ENCODE measurements around the gene ANKRD27. TPM values are rescaled to one million over a fixed set of nuclear protein-coding genes. Genes with fewer than 3 reads are reported as not detected.
"Not testable (repeated sequence)": the region's sequence is repeated elsewhere in the genome, so short reads cannot be mapped to it uniquely, and the experiment has no call there.

The ANKRD27 gene
- total RNA-seq, 1 donor: 31.5 TPM

DNA sequence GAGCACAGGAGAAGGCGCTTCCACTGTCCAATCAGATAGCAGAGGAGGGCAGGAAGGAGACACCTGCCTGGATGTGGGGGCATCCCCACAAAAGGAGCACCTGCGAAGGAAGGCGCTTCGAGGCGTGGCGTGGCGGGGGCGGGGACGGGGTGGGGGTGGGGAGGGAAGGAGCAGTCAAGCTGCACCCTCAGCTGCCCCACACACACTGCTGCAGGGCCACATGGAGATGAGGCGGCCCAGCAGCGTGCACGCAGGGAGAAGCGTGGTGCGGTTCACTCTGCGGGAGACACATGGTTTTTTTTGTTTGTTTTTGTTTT lies 21.4 kb downstream of the ANKRD27 start:
- H3K9me3 ChIP-seq (ENCODE audit: low read depth, low read length): no peaks in the 10 kb centered on the region
- no peak overlapping the region for H3K4me2 ChIP-seq (ENCODE audit: insufficient read depth, low read length)
- no peak overlapping the region for H3K27ac ChIP-seq (ENCODE audit: low read depth, low read length)
- no peak overlapping the region for H2AFZ ChIP-seq (ENCODE audit: low read length)
- H3K79me2 ChIP-seq (ENCODE audit: insufficient read depth, low read length): peaks cover 7% of the 10 kb centered on the region
- H3K4me1 ChIP-seq (ENCODE audit: insufficient read depth, low read length): no peaks in the 10 kb centered on the region
- no peaks in the 10 kb centered on the region for H3K27me3 ChIP-seq (ENCODE audit: insufficient read depth, low read length)
- H3K36me3 ChIP-seq (ENCODE audit: insufficient read depth, low read length): peaks cover 9% of the 10 kb centered on the region
- no peak overlapping the region for H3K4me3 ChIP-seq (ENCODE audit: insufficient read depth, low read length)
- H4K20me1 ChIP-seq (ENCODE audit: insufficient read depth, low read length): no peaks in the 10 kb centered on the region
- TF ChIP-seq CTCF (IDR thresholded peaks at IDR 0.05; ENCODE audit: extremely low read depth, low read depth, low read length): no peak
- no peak for DNase-seq (ENCODE audit: insufficient read length, low spot score, missing footprints)

GRCh38 chr19:32652894-32653598 lies 21.9 kb downstream of the ANKRD27 start:
- Histone ChIP-seq H3K79me2 (ENCODE audit: insufficient read depth, low read length) (peaks cover 7% of the 10 kb centered on the region), H3K4me3 (ENCODE audit: insufficient read depth, low read length) (no peak overlapping the region), H3K4me2 (ENCODE audit: insufficient read depth, low read length) (no peak overlapping the region), H3K9me3 (ENCODE audit: low read depth, low read length) (no peaks in the 10 kb centered on the region), H2AFZ (ENCODE audit: low read length) (no peak overlapping the region), H3K4me1 (ENCODE audit: insufficient read depth, low read length) (no peaks in the 10 kb centered on the region), H3K27me3 (ENCODE audit: insufficient read depth, low read length) (no peaks in the 10 kb centered on the region), H3K27ac (ENCODE audit: low read depth, low read length) (no peak overlapping the region), H4K20me1 (ENCODE audit: insufficient read depth, low read length) (no peaks in the 10 kb centered on the region), H3K36me3 (ENCODE audit: insufficient read depth, low read length) (peaks cover 9% of the 10 kb centered on the region)
- peak; percentile 47 for DNase-seq (ENCODE audit: insufficient read length, low spot score, missing footprints)
- no peak for TF ChIP-seq CTCF (IDR thresholded peaks at IDR 0.05; ENCODE audit: extremely low read depth, low read depth, low read length)

DNA sequence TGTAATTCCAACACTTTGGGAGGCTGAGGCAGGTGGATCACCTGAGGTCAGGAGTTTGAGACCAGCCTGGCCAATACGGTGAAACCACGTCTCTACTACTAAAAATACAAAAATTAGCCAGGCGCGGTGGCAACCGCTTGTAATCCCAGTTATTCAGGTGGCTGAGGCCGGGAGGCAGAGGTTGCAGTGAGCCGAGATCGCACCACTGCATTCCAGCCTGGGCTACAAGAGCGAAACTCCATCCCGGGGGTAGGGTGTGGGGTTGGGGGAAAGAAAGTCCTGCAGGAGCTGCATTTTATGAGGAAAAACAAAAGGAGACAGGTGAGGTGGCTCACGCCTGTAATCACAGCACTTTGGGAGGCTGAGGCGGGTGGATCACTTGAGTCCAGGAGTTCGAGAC lies 22.6 kb downstream of the ANKRD27 start:
- not testable (repeated sequence) for H3K27ac ChIP-seq (ENCODE audit: low read depth, low read length); H3K4me1 ChIP-seq (ENCODE audit: insufficient read depth, low read length); H3K9me3 ChIP-seq (ENCODE audit: low read depth, low read length); H3K79me2 ChIP-seq (ENCODE audit: insufficient read depth, low read length); H3K4me3 ChIP-seq (ENCODE audit: insufficient read depth, low read length); H4K20me1 ChIP-seq (ENCODE audit: insufficient read depth, low read length); H2AFZ ChIP-seq (ENCODE audit: low read length); H3K27me3 ChIP-seq (ENCODE audit: insufficient read depth, low read length); DNase-seq (ENCODE audit: insufficient read length, low spot score, missing footprints); H3K4me2 ChIP-seq (ENCODE audit: insufficient read depth, low read length); H3K36me3 ChIP-seq (ENCODE audit: insufficient read depth, low read length)

GRCh38 chr19:32651729-32652140 lies 23.2 kb downstream of the ANKRD27 start:
- Histone ChIP-seq H3K36me3 (ENCODE audit: insufficient read depth, low read length) (peaks cover 9% of the 10 kb centered on the region), H3K9me3 (ENCODE audit: low read depth, low read length) (no peaks in the 10 kb centered on the region), H3K4me2 (ENCODE audit: insufficient read depth, low read length) (no peak overlapping the region), H4K20me1 (ENCODE audit: insufficient read depth, low read length) (no peaks in the 10 kb centered on the region), H3K27ac (ENCODE audit: low read depth, low read length) (no peak overlapping the region), H3K4me3 (ENCODE audit: insufficient read depth, low read length) (no peak overlapping the region), H3K27me3 (ENCODE audit: insufficient read depth, low read length) (no peaks in the 10 kb centered on the region), H3K79me2 (ENCODE audit: insufficient read depth, low read length) (peaks cover 7% of the 10 kb centered on the region), H2AFZ (ENCODE audit: low read length) (no peak overlapping the region), H3K4me1 (ENCODE audit: insufficient read depth, low read length) (no peaks in the 10 kb centered on the region)
- DNase-seq (ENCODE audit: insufficient read length, low spot score, missing footprints): peak; percentile 80
- no peak for TF ChIP-seq CTCF (IDR thresholded peaks at IDR 0.05; ENCODE audit: extremely low read depth, low read depth, low read length)

Measured in osteoblast (primary cell).